ENCODE data around the gene MED25. TPM values are rescaled to one million over a fixed set of nuclear protein-coding genes. Genes with fewer than 3 reads are reported as not detected.

Gene MED25
- total RNA-seq, 1 experiment from 2014 or later: 81.2 TPM

DNA sequence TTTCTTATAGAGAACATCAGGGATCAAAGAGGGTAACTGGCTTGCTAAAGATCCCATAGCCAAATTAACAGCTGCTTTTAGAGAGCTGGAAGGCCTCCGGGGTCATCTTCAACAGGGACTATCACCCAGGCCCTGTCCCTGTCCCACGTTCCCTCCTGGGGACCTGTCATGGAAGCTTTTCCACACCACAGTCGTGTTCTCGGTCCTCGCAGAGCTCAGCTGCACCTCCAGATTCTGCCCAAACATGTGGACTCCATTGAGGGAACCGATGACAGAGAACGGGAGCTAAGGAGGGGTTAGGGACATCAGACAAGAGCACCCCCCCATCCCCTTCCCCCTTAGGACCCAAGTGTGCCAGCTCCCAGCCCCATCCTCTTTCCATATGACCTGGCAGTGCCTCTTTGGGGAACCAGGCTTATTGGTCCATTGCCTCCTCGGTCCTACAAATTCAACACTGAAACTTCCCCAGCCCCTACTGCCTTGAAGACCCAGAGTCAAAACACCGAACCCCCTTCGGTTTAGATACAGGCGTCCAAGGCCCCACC, 5.6 kb upstream of the MED25 start:
- ChIA-PET POLR2A (interaction anchor here (0.6 to 1.5 kb wide), 7 partner anchors 38 to 172 kb away, joined by 3 to 11 read pairs (median 6); partner anchors contain the start of genes PTOV1 and RRAS), CTCF (interaction anchor here (0.6 to 2.5 kb wide), 14 partner anchors 8 to 819 kb away, joined by 3 to 22 read pairs (median 6); partner anchors contain the start of genes AP2A1, PTOV1 and RUVBL2)
- Mint-ChIP-seq H3K9me3 (no peaks in the 10 kb centered on the region), H3K27ac (peak overlapping the region; percentile 98), H3K4me1 (peaks cover 31% of the 10 kb centered on the region), H3K36me3 (peaks cover 7% of the 10 kb centered on the region; the same call in 1 of the 2 replicates), H3K27me3 (ENCODE audit: low read depth) (peaks cover 5% of the 10 kb centered on the region; the same call in 1 of the 2 replicates), H3K4me3 (peak overlapping the region; percentile 90)
- DNase-seq (ENCODE audit: low spot score) (no peak), ATAC-seq (no peak)
- TF ChIP-seq PRRX2 (CRISPR knock-in tag; IDR thresholded peaks at IDR 0.05) (no peak), NFE2L1 (CRISPR knock-in tag; IDR thresholded peaks at IDR 0.05) (no peak), OVOL2 (CRISPR knock-in tag; IDR thresholded peaks at IDR 0.05; ENCODE audit: borderline replicate concordance) (no peak), CBFB (CRISPR knock-in tag; IDR thresholded peaks at IDR 0.05; ENCODE audit: low read depth) (no peak), SOX15 (CRISPR knock-in tag; IDR thresholded peaks at IDR 0.05) (no peak), ZNF232 (CRISPR knock-in tag; IDR thresholded peaks at IDR 0.05) (no peak), IRF2 (CRISPR knock-in tag; IDR thresholded peaks at IDR 0.05; ENCODE audit: borderline replicate concordance, low read depth) (no peak), AFF4 (CRISPR knock-in tag; IDR thresholded peaks at IDR 0.05; ENCODE audit: borderline replicate concordance) (no peak), MXD4 (CRISPR knock-in tag; IDR thresholded peaks at IDR 0.05; ENCODE audit: borderline replicate concordance) (no peak)
- TF ChIP-seq, protein P1, sequence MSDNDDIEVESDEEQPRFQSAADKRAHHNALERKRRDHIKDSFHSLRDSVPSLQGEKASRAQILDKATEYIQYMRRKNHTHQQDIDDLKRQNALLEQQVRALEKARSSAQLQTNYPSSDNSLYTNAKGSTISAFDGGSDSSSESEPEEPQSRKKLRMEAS (CRISPR knock-in tag; IDR thresholded peaks at IDR 0.05): no peak
- TF ChIP-seq, protein P2, sequence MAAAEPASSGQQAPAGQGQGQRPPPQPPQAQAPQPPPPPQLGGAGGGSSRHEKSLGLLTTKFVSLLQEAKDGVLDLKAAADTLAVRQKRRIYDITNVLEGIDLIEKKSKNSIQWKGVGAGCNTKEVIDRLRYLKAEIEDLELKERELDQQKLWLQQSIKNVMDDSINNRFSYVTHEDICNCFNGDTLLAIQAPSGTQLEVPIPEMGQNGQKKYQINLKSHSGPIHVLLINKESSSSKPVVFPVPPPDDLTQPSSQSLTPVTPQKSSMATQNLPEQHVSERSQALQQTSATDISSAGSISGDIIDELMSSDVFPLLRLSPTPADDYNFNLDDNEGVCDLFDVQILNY (CRISPR knock-in tag; IDR thresholded peaks at IDR 0.05): no peak
- TF ChIP-seq, protein P3, sequence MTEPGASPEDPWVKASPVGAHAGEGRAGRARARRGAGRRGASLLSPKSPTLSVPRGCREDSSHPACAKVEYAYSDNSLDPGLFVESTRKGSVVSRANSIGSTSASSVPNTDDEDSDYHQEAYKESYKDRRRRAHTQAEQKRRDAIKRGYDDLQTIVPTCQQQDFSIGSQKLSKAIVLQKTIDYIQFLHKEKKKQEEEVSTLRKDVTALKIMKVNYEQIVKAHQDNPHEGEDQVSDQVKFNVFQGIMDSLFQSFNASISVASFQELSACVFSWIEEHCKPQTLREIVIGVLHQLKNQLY (CRISPR knock-in tag; IDR thresholded peaks at IDR 0.05): no peak

GRCh38 chr19:49812997-49813861, 4.9 kb upstream of the MED25 start, which contains the start of gene FUZ:
TSS of gene FUZ (minus strand) at chr19:49813292. CDS start at chr19:49813106, 186 bp downstream.
- Mint-ChIP-seq H3K27ac (peak within 1 kb of the TSS; percentile 98), H3K4me1 (peaks cover 26% of the 10 kb centered on the region), H3K36me3 (peaks cover 5% of the 10 kb centered on the region; the same call in 1 of the 2 replicates), H3K4me3 (peak within 1 kb of the TSS; percentile 90), H3K27me3 (ENCODE audit: low read depth) (peaks cover 5% of the 10 kb centered on the region; the same call in 1 of the 2 replicates), H3K9me3 (no peaks in the 10 kb centered on the region)
- POLR2A ChIA-PET: interaction anchor here (0.6 to 1.5 kb wide), 8 partner anchors 11 to 173 kb away, joined by 3 to 11 read pairs (median 6); partner anchors contain the start of genes PTOV1 and RRAS
- DNase-seq (ENCODE audit: low spot score) (peak; percentile 98), ATAC-seq (peak; percentile 63)
- CTCF ChIA-PET: interaction anchor here (0.5 to 2.5 kb wide), 22 partner anchors 9 to 820 kb away, joined by 3 to 22 read pairs (median 4); partner anchors contain the start of genes ADM5, AP2A1, PTOV1 and RRAS
- TF ChIP-seq, protein P4, sequence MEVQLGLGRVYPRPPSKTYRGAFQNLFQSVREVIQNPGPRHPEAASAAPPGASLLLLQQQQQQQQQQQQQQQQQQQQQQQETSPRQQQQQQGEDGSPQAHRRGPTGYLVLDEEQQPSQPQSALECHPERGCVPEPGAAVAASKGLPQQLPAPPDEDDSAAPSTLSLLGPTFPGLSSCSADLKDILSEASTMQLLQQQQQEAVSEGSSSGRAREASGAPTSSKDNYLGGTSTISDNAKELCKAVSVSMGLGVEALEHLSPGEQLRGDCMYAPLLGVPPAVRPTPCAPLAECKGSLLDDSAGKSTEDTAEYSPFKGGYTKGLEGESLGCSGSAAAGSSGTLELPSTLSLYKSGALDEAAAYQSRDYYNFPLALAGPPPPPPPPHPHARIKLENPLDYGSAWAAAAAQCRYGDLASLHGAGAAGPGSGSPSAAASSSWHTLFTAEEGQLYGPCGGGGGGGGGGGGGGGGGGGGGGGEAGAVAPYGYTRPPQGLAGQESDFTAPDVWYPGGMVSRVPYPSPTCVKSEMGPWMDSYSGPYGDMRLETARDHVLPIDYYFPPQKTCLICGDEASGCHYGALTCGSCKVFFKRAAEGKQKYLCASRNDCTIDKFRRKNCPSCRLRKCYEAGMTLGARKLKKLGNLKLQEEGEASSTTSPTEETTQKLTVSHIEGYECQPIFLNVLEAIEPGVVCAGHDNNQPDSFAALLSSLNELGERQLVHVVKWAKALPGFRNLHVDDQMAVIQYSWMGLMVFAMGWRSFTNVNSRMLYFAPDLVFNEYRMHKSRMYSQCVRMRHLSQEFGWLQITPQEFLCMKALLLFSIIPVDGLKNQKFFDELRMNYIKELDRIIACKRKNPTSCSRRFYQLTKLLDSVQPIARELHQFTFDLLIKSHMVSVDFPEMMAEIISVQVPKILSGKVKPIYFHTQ (CRISPR knock-in tag; IDR thresholded peaks at IDR 0.05): no peak
- no peak for TF ChIP-seq ETV6 (CRISPR knock-in tag; IDR thresholded peaks at IDR 0.05)
- no peak for TF ChIP-seq ZNF423 (CRISPR knock-in tag; IDR thresholded peaks at IDR 0.05)
- TF ChIP-seq ZNF219 (CRISPR knock-in tag; IDR thresholded peaks at IDR 0.05; ENCODE audit: borderline replicate concordance): no peak
- TF ChIP-seq, protein P5, sequence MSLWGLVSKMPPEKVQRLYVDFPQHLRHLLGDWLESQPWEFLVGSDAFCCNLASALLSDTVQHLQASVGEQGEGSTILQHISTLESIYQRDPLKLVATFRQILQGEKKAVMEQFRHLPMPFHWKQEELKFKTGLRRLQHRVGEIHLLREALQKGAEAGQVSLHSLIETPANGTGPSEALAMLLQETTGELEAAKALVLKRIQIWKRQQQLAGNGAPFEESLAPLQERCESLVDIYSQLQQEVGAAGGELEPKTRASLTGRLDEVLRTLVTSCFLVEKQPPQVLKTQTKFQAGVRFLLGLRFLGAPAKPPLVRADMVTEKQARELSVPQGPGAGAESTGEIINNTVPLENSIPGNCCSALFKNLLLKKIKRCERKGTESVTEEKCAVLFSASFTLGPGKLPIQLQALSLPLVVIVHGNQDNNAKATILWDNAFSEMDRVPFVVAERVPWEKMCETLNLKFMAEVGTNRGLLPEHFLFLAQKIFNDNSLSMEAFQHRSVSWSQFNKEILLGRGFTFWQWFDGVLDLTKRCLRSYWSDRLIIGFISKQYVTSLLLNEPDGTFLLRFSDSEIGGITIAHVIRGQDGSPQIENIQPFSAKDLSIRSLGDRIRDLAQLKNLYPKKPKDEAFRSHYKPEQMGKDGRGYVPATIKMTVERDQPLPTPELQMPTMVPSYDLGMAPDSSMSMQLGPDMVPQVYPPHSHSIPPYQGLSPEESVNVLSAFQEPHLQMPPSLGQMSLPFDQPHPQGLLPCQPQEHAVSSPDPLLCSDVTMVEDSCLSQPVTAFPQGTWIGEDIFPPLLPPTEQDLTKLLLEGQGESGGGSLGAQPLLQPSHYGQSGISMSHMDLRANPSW (CRISPR knock-in tag; conservative IDR thresholded peaks at IDR 0.05; ENCODE audit: low read depth): no peak
- TF ChIP-seq GABPB1 (CRISPR knock-in tag; IDR thresholded peaks at IDR 0.05): no peak
- TF ChIP-seq, protein P6, sequence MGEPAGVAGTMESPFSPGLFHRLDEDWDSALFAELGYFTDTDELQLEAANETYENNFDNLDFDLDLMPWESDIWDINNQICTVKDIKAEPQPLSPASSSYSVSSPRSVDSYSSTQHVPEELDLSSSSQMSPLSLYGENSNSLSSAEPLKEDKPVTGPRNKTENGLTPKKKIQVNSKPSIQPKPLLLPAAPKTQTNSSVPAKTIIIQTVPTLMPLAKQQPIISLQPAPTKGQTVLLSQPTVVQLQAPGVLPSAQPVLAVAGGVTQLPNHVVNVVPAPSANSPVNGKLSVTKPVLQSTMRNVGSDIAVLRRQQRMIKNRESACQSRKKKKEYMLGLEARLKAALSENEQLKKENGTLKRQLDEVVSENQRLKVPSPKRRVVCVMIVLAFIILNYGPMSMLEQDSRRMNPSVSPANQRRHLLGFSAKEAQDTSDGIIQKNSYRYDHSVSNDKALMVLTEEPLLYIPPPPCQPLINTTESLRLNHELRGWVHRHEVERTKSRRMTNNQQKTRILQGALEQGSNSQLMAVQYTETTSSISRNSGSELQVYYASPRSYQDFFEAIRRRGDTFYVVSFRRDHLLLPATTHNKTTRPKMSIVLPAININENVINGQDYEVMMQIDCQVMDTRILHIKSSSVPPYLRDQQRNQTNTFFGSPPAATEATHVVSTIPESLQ (CRISPR knock-in tag; IDR thresholded peaks at IDR 0.05): no peak

All from WTC11 (cell line).